Activated T-helper 17 cell treated with anti-CD3 and anti-CD28 coated beads, Interleukin-2, amount 50 U/mL, for 72 hours (primary cell): ENCODE data around the gene ELOB. TPM values are rescaled to one million over a fixed set of nuclear protein-coding genes. Genes with fewer than 3 reads are reported as not detected.

Source experiments
- ATAC-seq: fragments of 150-1000 bp; cut with Tn5 transposase; replicated peaks from 2 replicates; pipeline ENCODE4 v1.10.0; 2021; ENCODE audit warnings: mild to moderate bottlenecking, moderate library complexity
- H3K27ac Mint-ChIP-seq: one replicate; pipeline ENCODE4 v1.8.0; 2022; ENCODE audit warnings: mixed read lengths
- H3K27me3 Mint-ChIP-seq: one replicate; pipeline ENCODE4 v1.8.0; 2022; ENCODE audit warnings: mixed read lengths
- H3K36me3 Mint-ChIP-seq: one replicate; pipeline ENCODE4 v1.8.0; 2022; ENCODE audit warnings: low read depth, mild to moderate bottlenecking, mixed read lengths
- H3K4me1 Mint-ChIP-seq: one replicate; pipeline ENCODE4 v1.8.0; 2022; ENCODE audit warnings: mixed read lengths
- H3K4me3 Mint-ChIP-seq: one replicate; pipeline ENCODE4 v1.8.0; 2022; ENCODE audit warnings: mild to moderate bottlenecking, mixed read lengths
- H3K9me3 Mint-ChIP-seq: one replicate; pipeline ENCODE4 v1.8.0; 2022; ENCODE audit warnings: mixed read lengths
- total RNA-seq, 2 donors: library from RNA; stranded (reverse); gene quantifications; one replicate each; pipeline ENCODE4 v1.2.3, GENCODE V29; 2022

The ELOB gene
- total RNA-seq, 2 donors from 2014 or later: 160 to 280 TPM

- ATAC-seq: no peak
- Mint-ChIP-seq H3K36me3 (no peaks in the 10 kb centered on the region), H3K4me1 (no peaks in the 10 kb centered on the region), H3K4me3 (no peak overlapping the region), H3K9me3 (peaks cover 3% of the 10 kb centered on the region), H3K27ac (no peak overlapping the region), H3K27me3 (peaks cover 2% of the 10 kb centered on the region)
Observed at GRCh38 chr16:2798723-2799204, 21.7 kb upstream of the ELOB start.

- no peak overlapping the region for H3K27ac Mint-ChIP-seq
- no peaks in the 10 kb centered on the region for H3K36me3 Mint-ChIP-seq
- no peaks in the 10 kb centered on the region for H3K9me3 Mint-ChIP-seq
- H3K4me3 Mint-ChIP-seq: no peak overlapping the region
- no peak for ATAC-seq
- H3K4me1 Mint-ChIP-seq: no peaks in the 10 kb centered on the region
- peaks cover 9% of the 10 kb centered on the region for H3K27me3 Mint-ChIP-seq
Observed at GRCh38 chr16:2795395-2796143, 18.5 kb upstream of the ELOB start.

GRCh38 chr16:2792940-2793339, 15.9 kb upstream of the ELOB start:
- no peak for ATAC-seq
- Mint-ChIP-seq H3K9me3 (no peaks in the 10 kb centered on the region), H3K27me3 (peaks cover 15% of the 10 kb centered on the region)

GRCh38 chr16:2791174-2791573, 14.1 kb upstream of the ELOB start:
- H3K4me1 Mint-ChIP-seq: no peaks in the 10 kb centered on the region

More at GRCh38 chr16:2792940-2793339, 15.9 kb upstream of the ELOB start:
- Mint-ChIP-seq H3K4me3 (no peak overlapping the region), H3K4me1 (no peaks in the 10 kb centered on the region), H3K27ac (no peak overlapping the region), H3K36me3 (no peaks in the 10 kb centered on the region)

GRCh38 chr16:2790631-2791030, 13.6 kb upstream of the ELOB start:
- no peaks in the 10 kb centered on the region for H3K4me1 Mint-ChIP-seq
- H3K4me3 Mint-ChIP-seq: no peak overlapping the region
- no peaks in the 10 kb centered on the region for H3K36me3 Mint-ChIP-seq
- no peaks in the 10 kb centered on the region for H3K9me3 Mint-ChIP-seq
- ATAC-seq: no peak
- H3K27me3 Mint-ChIP-seq: peaks cover 15% of the 10 kb centered on the region
- no peak overlapping the region for H3K27ac Mint-ChIP-seq

More at GRCh38 chr16:2791174-2791573, 14.1 kb upstream of the ELOB start:
- H3K36me3 Mint-ChIP-seq: no peaks in the 10 kb centered on the region
- H3K27ac Mint-ChIP-seq: no peak overlapping the region
- H3K27me3 Mint-ChIP-seq: peaks cover 15% of the 10 kb centered on the region
- no peaks in the 10 kb centered on the region for H3K9me3 Mint-ChIP-seq
- ATAC-seq: no peak
- no peak overlapping the region for H3K4me3 Mint-ChIP-seq

- ATAC-seq: no peak
- Mint-ChIP-seq H3K36me3 (no peaks in the 10 kb centered on the region), H3K27me3 (peaks cover 15% of the 10 kb centered on the region)
Observed at GRCh38 chr16:2787961-2788360, 10.9 kb upstream of the ELOB start.

GRCh38 chr16:2787406-2787805, 10.3 kb upstream of the ELOB start, which contains the start of gene PRSS33:
PRSS33 (minus strand) TSS chr16:2787560; CDS start chr16:2786547, 1,013 bp downstream.
- H3K27me3 Mint-ChIP-seq: peaks cover 15% of the 10 kb centered on the region
- no peaks in the 10 kb centered on the region for H3K4me1 Mint-ChIP-seq
- H3K4me3 Mint-ChIP-seq: peak within 1 kb of the TSS; percentile 36
- H3K9me3 Mint-ChIP-seq: no peaks in the 10 kb centered on the region
- no peak within 1 kb of the TSS for H3K27ac Mint-ChIP-seq
- H3K36me3 Mint-ChIP-seq: no peaks in the 10 kb centered on the region
- ATAC-seq: no peak

More at GRCh38 chr16:2787961-2788360, 10.9 kb upstream of the ELOB start:
- no peak overlapping the region for H3K4me3 Mint-ChIP-seq
- no peaks in the 10 kb centered on the region for H3K9me3 Mint-ChIP-seq
- H3K4me1 Mint-ChIP-seq: no peaks in the 10 kb centered on the region
- no peak overlapping the region for H3K27ac Mint-ChIP-seq

GRCh38 chr16:2786826-2787151, 9.7 kb upstream of the ELOB start:
- H3K4me3 Mint-ChIP-seq: no peak overlapping the region
- H3K36me3 Mint-ChIP-seq: no peaks in the 10 kb centered on the region
- no peaks in the 10 kb centered on the region for H3K4me1 Mint-ChIP-seq
- no peak for ATAC-seq
- H3K27me3 Mint-ChIP-seq: peaks cover 12% of the 10 kb centered on the region
- no peaks in the 10 kb centered on the region for H3K9me3 Mint-ChIP-seq
- H3K27ac Mint-ChIP-seq: no peak overlapping the region

GRCh38 chr16:2786061-2786825, 9.2 kb upstream of the ELOB start:
- H3K27ac Mint-ChIP-seq: no peak overlapping the region
- H3K36me3 Mint-ChIP-seq: no peaks in the 10 kb centered on the region
- ATAC-seq: no peak
- no peaks in the 10 kb centered on the region for H3K9me3 Mint-ChIP-seq
- H3K4me3 Mint-ChIP-seq: peak overlapping the region; percentile 36
- H3K27me3 Mint-ChIP-seq: peaks cover 10% of the 10 kb centered on the region
- H3K4me1 Mint-ChIP-seq: no peaks in the 10 kb centered on the region

GRCh38 chr16:2785101-2785991, 8.3 kb upstream of the ELOB start:
- H3K9me3 Mint-ChIP-seq: no peaks in the 10 kb centered on the region
- peak; percentile 79 for ATAC-seq
- peak overlapping the region; percentile 84 for H3K4me3 Mint-ChIP-seq
- no peaks in the 10 kb centered on the region for H3K36me3 Mint-ChIP-seq
- peaks cover 6% of the 10 kb centered on the region for H3K27me3 Mint-ChIP-seq
- H3K4me1 Mint-ChIP-seq: no peaks in the 10 kb centered on the region
- H3K27ac Mint-ChIP-seq: peak overlapping the region; percentile 81

- peaks cover 2% of the 10 kb centered on the region for H3K27me3 Mint-ChIP-seq
- peak overlapping the region; percentile 84 for H3K4me3 Mint-ChIP-seq
- H3K27ac Mint-ChIP-seq: peak overlapping the region; percentile 81
- no peaks in the 10 kb centered on the region for H3K9me3 Mint-ChIP-seq
- H3K36me3 Mint-ChIP-seq: no peaks in the 10 kb centered on the region
- ATAC-seq: no peak
- H3K4me1 Mint-ChIP-seq: no peaks in the 10 kb centered on the region
Observed at GRCh38 chr16:2784358-2785100, 7.4 kb upstream of the ELOB start.

GRCh38 chr16:2783581-2784357, 6.7 kb upstream of the ELOB start:
- peak overlapping the region; percentile 84 for H3K4me3 Mint-ChIP-seq

More at GRCh38 chr16:2783581-2784357, 6.7 kb upstream of the ELOB start:
- H3K27ac Mint-ChIP-seq: peak overlapping the region; percentile 22
- ATAC-seq: no peak
- H3K36me3 Mint-ChIP-seq: no peaks in the 10 kb centered on the region
- no peaks in the 10 kb centered on the region for H3K27me3 Mint-ChIP-seq
- no peaks in the 10 kb centered on the region for H3K4me1 Mint-ChIP-seq
- H3K9me3 Mint-ChIP-seq: no peaks in the 10 kb centered on the region
